SK-N-MC (cell line): ENCODE results near the gene NABP2.

Experiments
- FOXP2 ChIP-seq: optimal IDR thresholded peaks from 2 replicates; pipeline ENCODE3; 2011; ENCODE audit warnings: mild to moderate bottlenecking, moderate library complexity; ENCODE audit not compliant: insufficient read depth; ENCODE audit errors: extremely low read length, control extremely low read depth
- POLR2AphosphoS5 ChIP-seq: IDR thresholded peaks from 2 replicates; pipeline ENCODE4 v1.6.1; 2012; ENCODE audit warnings: mild to moderate bottlenecking, low read depth, low read length, borderline replicate concordance

DNA sequence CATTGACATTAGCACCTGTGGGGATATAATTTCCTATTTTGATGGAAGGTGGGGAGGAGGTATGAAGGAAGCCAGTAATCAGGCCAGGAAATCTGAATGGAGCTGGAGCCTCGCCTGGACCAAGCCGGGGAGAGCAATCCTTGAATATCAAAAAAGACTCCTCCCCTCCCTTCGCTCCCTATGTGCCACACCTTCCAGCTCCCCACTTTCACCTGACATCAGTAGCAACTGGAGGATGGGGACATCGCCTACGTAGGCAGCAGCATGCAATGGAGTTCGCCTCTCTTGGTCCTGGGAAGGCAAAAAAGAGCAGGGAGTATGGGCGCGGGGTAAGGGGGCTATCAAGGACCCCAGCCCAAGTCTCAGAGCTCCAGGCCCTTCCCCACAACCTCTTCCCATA lies 32.9 kb downstream of the NABP2 start:
- TF ChIP-seq FOXP2 (no peak), POLR2AphosphoS5 (no peak)
